GM19351 (cell line): Measurements from ENCODE around the gene DOK7.

Source experiments
- ATAC-seq: cut with Tn5 transposase; IDR thresholded peaks from one replicate; pipeline ENCODE4 v1.9.1; 2021; ENCODE audit warnings: mild to moderate bottlenecking, moderate library complexity; ENCODE audit not compliant: unreplicated experiment

The DOK7 gene

GRCh38 chr4:3473996-3474765 is 11.1 kb downstream of the DOK7 start:
- ATAC-seq, result no peak

- no peak for ATAC-seq
Observed at GRCh38 chr4:3475041-3475712, 12.1 kb downstream of the DOK7 start.

- no peak for ATAC-seq
Observed at GRCh38 chr4:3475713-3476260, 12.7 kb downstream of the DOK7 start.

- no peak for ATAC-seq
Observed at GRCh38 chr4:3476341-3476747, 13.2 kb downstream of the DOK7 start.

- no peak for ATAC-seq
Observed at GRCh38 chr4:3476936-3477749, 14.0 kb downstream of the DOK7 start.

GRCh38 chr4:3477750-3478430 is 14.8 kb downstream of the DOK7 start:
- ATAC-seq, result no peak

- ATAC-seq, result no peak
Observed at GRCh38 chr4:3478446-3479357, 15.6 kb downstream of the DOK7 start.

- no peak for ATAC-seq
Observed at GRCh38 chr4:3479358-3480101, 16.4 kb downstream of the DOK7 start.

- ATAC-seq, result peak; percentile 74
Observed at GRCh38 chr4:3480528-3481112, 17.5 kb downstream of the DOK7 start.

- no peak for ATAC-seq
Observed at GRCh38 chr4:3481113-3481531, 18.0 kb downstream of the DOK7 start.

GRCh38 chr4:3481783-3482393 is 18.8 kb downstream of the DOK7 start:
- no peak for ATAC-seq

- no peak for ATAC-seq
Observed at GRCh38 chr4:3482707-3483106, 19.6 kb downstream of the DOK7 start.

GRCh38 chr4:3483471-3483921 is 20.4 kb downstream of the DOK7 start:
- ATAC-seq, result no peak

- ATAC-seq, result no peak
Observed at GRCh38 chr4:3484057-3484973, 21.2 kb downstream of the DOK7 start.

- no peak for ATAC-seq
Observed at GRCh38 chr4:3485011-3485791, 22.1 kb downstream of the DOK7 start.

GRCh38 chr4:3485886-3486540 is 22.9 kb downstream of the DOK7 start:
- ATAC-seq, result no peak
